Anterior cingulate cortex (tissue), 58 donors: ENCODE results near the gene AFAP1L1.
"Not testable (repeated sequence)": the region's sequence is repeated elsewhere in the genome, so short reads cannot be mapped to it uniquely, and the experiment has no call there.

Experiments
- DNase-seq, 58 donors: peaks; one replicate each; lab custom pipeline; 2025; lab: John Stamatoyannopoulos, UW

Gene AFAP1L1

GRCh38 chr5:149381986-149382338, 110.3 kb downstream of the AFAP1L1 start:
- peak in 44 of 58 donors; percentile 6 to 70 (median 22) for DNase-seq

- no peak for DNase-seq
Measured at GRCh38 chr5:149382517-149383220, 111.0 kb downstream of the AFAP1L1 start.

GRCh38 chr5:149383399-149383798, 111.7 kb downstream of the AFAP1L1 start:
- no peak for DNase-seq

GRCh38 chr5:149386166-149386565, 114.5 kb downstream of the AFAP1L1 start:
- DNase-seq = no peak

GRCh38 chr5:149387081-149387631, 115.5 kb downstream of the AFAP1L1 start:
- no peak for DNase-seq

GRCh38 chr5:149387982-149388381, 116.3 kb downstream of the AFAP1L1 start:
- no peak for DNase-seq

- no peak for DNase-seq
Measured at GRCh38 chr5:149388498-149389190, 117.0 kb downstream of the AFAP1L1 start.

- no peak for DNase-seq
Measured at GRCh38 chr5:149389552-149390495, 118.2 kb downstream of the AFAP1L1 start.

- DNase-seq = not testable (repeated sequence)
Measured at GRCh38 chr5:149391076-149391475, 119.4 kb downstream of the AFAP1L1 start.
